Sigmoid colon (tissue), 7 donors: ENCODE data around the gene THSD7B. TPM values are rescaled to one million over a fixed set of nuclear protein-coding genes. Genes with fewer than 3 reads are reported as not detected.

Source experiments
- DNase-seq: peaks from one replicate; pipeline ENCODE4 v3.0.0-alpha.2; 2019
- H3K27ac ChIP-seq, 4 donors: fragments of 200-600 bp; sonication (generic); one replicate each; pipeline ENCODE4 v1.5.1; 2016 to 2019; ENCODE audit warnings: mild to moderate bottlenecking in 1 of 4
- H3K27me3 ChIP-seq, 3 donors: fragments of 200-600 bp; sonication (generic); one replicate each; pipeline ENCODE4 v1.5.1; 2019; ENCODE audit warnings: mild to moderate bottlenecking in 1 of 3
- H3K36me3 ChIP-seq, 4 donors: fragments of 200-600 bp; sonication (generic); one replicate each; pipeline ENCODE4 v1.5.1; 2016 to 2019
- H3K4me1 ChIP-seq, 4 donors: fragments of 200-600 bp; sonication (generic); one replicate each; pipeline ENCODE4 v1.5.1; 2017 to 2019
- H3K4me3 ChIP-seq, 4 donors: fragments of 200-600 bp; sonication (generic); one replicate each; pipeline ENCODE4 v1.5.1; 2017 to 2019; ENCODE audit warnings: mild to moderate bottlenecking in 2 of 4, moderate library complexity in 1 of 4
- H3K9me3 ChIP-seq, 4 donors: fragments of 200-600 bp in 3 of 4; sonication (generic) in 3 of 4; one replicate each; pipeline versions ENCODE4 v1.5.1 to v1.6.1; 2013 to 2019
- EP300 ChIP-seq, 4 donors: sonication (generic); formaldehyde crosslinking; IDR thresholded peaks; one replicate each; pipeline ENCODE4 v1.6.1; 2017; ENCODE audit warnings: antibody characterized with exemption in 4 of 4
- POLR2A ChIP-seq, 2 donors: fragments of 450-650 bp; IDR thresholded peaks; one replicate each; pipeline ENCODE4 v1.6.1; 2016; ENCODE audit warnings: antibody characterized with exemption in 2 of 2, mild to moderate bottlenecking in 2 of 2, moderate library complexity in 2 of 2
- POLR2AphosphoS5 ChIP-seq, 4 donors: sonication (generic); formaldehyde crosslinking; IDR thresholded peaks; one replicate each; pipeline ENCODE4 v1.6.1; 2017; ENCODE audit warnings: antibody characterized with exemption in 4 of 4
- WGBS, 2 donors: extraction: QIAGEN DNeasy Blood & Tissue Kit; methylation state at CpG; one replicate each; pipeline ENCODE4 v1.1.7; 2013; 5-methylcytosine and 5-hydroxymethylcytosine counted together
- intact Hi-C: fragments of 100-400 bp; cut with DNase I; formaldehyde crosslinking; loops from one replicate; pipeline ENCODE4 v1.15.1; 2023
- polyA plus RNA-seq, 3 donors: library from polyadenylated mRNA; stranded (reverse); fragments of 200-250 nt; gene quantifications; one replicate each; pipeline ENCODE4 v1.2.3, GENCODE V29; 2013
- small RNA-seq, 3 donors: library from RNA; depleted of rRNA; stranded (forward); fragments of <200 nt; gene quantifications; one replicate each; pipeline ENCODE3, GENCODE V24; 2016
- total RNA-seq, 4 donors: library from RNA; depleted of rRNA; stranded (reverse); fragments of >200 nt; gene quantifications; one replicate each; pipeline ENCODE4 v1.1.0, GENCODE V29; 2016
- TF ChIP-seq, protein P1 (sequence below), 4 experiments: fragments of 450-650 bp in 3 of 4; fragments of 200-600 bp in 1 of 4; IDR thresholded peaks; one replicate each; pipeline ENCODE4 v1.5.1; 2016 to 2019; ENCODE audit warnings: antibody characterized with exemption in 4 of 4, mild to moderate bottlenecking in 3 of 4, moderate library complexity in 2 of 4
- donor health status: healthy with polysubstance abuse.
- donor health status: Bipolar disorder and iron deficiency.
- donor health status: healthy.

Gene THSD7B
- total and polyA plus RNA-seq, 7 donors, result 0.16 to 0.83 (median 0.27) TPM; not detected in 2

DNA sequence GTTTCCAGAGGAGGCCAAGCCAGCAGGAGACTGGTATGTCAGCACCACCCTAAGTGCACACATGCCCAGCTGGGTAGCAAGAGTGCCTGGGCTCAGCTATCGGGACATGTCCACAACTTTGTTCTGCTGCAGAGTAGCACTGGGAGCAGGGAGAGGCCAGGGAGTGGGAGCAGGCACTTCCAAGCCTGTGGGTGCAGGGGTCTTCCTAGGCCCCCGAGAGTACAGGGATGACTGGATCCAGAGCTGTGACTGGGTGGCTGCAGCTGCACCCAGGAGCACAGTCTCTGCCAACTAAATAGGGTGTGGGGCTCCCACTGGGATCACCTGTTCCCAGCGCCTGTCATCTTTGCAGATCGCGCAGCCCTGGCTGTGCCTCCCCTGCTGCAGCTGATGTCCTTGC lies 943.0 kb downstream of the THSD7B start:
- intact Hi-C loops, result no loop called here
- no peaks in the 10 kb centered on the region for H3K4me1 ChIP-seq
- no peak overlapping the region for H3K27ac ChIP-seq
- TF ChIP-seq POLR2AphosphoS5 (IDR thresholded peaks at IDR 0.05) (no peak), POLR2A (IDR thresholded peaks at IDR 0.05) (no peak), EP300 (IDR thresholded peaks at IDR 0.05) (no peak)
- TF ChIP-seq, protein P1, sequence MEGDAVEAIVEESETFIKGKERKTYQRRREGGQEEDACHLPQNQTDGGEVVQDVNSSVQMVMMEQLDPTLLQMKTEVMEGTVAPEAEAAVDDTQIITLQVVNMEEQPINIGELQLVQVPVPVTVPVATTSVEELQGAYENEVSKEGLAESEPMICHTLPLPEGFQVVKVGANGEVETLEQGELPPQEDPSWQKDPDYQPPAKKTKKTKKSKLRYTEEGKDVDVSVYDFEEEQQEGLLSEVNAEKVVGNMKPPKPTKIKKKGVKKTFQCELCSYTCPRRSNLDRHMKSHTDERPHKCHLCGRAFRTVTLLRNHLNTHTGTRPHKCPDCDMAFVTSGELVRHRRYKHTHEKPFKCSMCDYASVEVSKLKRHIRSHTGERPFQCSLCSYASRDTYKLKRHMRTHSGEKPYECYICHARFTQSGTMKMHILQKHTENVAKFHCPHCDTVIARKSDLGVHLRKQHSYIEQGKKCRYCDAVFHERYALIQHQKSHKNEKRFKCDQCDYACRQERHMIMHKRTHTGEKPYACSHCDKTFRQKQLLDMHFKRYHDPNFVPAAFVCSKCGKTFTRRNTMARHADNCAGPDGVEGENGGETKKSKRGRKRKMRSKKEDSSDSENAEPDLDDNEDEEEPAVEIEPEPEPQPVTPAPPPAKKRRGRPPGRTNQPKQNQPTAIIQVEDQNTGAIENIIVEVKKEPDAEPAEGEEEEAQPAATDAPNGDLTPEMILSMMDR (IDR thresholded peaks at IDR 0.05), result no peak
- no peak overlapping the region for H3K4me3 ChIP-seq
- H3K27me3 ChIP-seq, result no peaks in the 10 kb centered on the region
- DNase-seq, result no peak
- peaks cover 0 to 10% (median 0%) of the 10 kb centered on the region in 4 donors for H3K9me3 ChIP-seq
- 85 to 95% methylated on average over 5 of the region's 5 CpGs for WGBS, 2 donors
- H3K36me3 ChIP-seq, result no peaks in the 10 kb centered on the region

DNA sequence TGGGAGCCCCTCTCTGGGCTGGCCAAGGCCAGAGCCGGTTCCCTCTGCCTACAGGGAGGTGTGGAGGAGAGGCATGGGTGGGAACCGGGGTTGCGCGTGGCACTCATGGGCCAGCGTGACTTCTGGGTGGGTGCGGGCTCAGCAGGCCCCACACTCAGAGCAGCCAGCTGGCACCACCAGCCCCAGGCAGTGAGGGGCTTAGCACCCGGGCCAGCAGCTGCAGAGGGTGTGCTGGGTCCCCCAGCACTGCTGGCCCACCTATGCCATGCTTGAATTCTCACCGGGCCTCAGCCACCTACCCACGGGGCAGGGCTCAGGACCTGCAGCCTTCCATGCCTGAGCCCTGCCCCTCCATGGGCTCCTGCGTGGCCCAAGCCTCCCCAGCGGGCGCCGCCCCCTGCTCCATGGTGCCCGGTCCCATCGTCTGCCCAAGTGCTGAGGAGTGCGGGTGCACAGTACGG lies 950.4 kb downstream of the THSD7B start:
- Histone ChIP-seq H3K27me3 (no peaks in the 10 kb centered on the region), H3K9me3 (peaks cover 0 to 10% (median 0%) of the 10 kb centered on the region in 4 donors), H3K36me3 (no peaks in the 10 kb centered on the region), H3K4me3 (no peak overlapping the region), H3K4me1 (no peaks in the 10 kb centered on the region), H3K27ac (no peak overlapping the region)
- 83 to 92% methylated on average over 17 of the region's 17 CpGs for WGBS, 2 donors
- no peak for DNase-seq
- no peak for TF ChIP-seq POLR2AphosphoS5 (IDR thresholded peaks at IDR 0.05)
- TF ChIP-seq, protein P1 (IDR thresholded peaks at IDR 0.05), result no peak
- TF ChIP-seq EP300 (IDR thresholded peaks at IDR 0.05), result no peak
- no peak for TF ChIP-seq POLR2A (IDR thresholded peaks at IDR 0.05)
- intact Hi-C loops, result no loop called here

DNA sequence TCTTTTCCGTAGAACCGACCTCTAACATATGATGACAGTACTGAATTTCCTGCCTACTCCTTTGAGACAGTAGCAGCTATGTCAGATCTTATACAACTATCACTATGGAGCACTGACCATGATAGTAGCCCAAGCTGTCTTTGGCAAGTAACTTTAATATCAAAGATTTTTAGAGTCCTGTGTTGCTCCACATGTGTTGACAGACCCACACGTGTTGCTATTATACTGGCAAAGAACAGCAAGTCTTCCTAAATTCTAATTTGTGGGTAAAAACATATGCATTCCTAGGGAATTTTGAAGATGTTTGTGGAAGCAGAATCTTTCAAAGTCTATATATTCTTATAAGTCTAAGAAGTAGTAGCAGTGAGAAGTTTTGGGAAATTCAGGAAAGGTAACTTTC lies 953.4 kb downstream of the THSD7B start:
- H3K27ac ChIP-seq, result no peak overlapping the region
- no peak for TF ChIP-seq POLR2AphosphoS5 (IDR thresholded peaks at IDR 0.05)
- TF ChIP-seq, protein P1 (IDR thresholded peaks at IDR 0.05), result no peak
- TF ChIP-seq EP300 (IDR thresholded peaks at IDR 0.05), result no peak
- TF ChIP-seq POLR2A (IDR thresholded peaks at IDR 0.05), result no peak
- no peaks in the 10 kb centered on the region for H3K9me3 ChIP-seq
- no peaks in the 10 kb centered on the region for H3K4me1 ChIP-seq
- no peaks in the 10 kb centered on the region for H3K36me3 ChIP-seq
- intact Hi-C loops, result no loop called here
- no peaks in the 10 kb centered on the region for H3K27me3 ChIP-seq
- no peak overlapping the region for H3K4me3 ChIP-seq
- 91 to 94% methylated on average over 3 of the region's 3 CpGs for WGBS, 2 donors
- no peak for DNase-seq

- no peak overlapping the region for H3K27ac ChIP-seq
- no peak for DNase-seq
- H3K4me3 ChIP-seq, result no peak overlapping the region
- TF ChIP-seq EP300 (IDR thresholded peaks at IDR 0.05), result no peak
- intact Hi-C loops, result no loop called here
- H3K9me3 ChIP-seq, result no peaks in the 10 kb centered on the region
- 96 to 97% methylated on average over 1 of the region's 1 CpG for WGBS, 2 donors
- H3K4me1 ChIP-seq, result no peaks in the 10 kb centered on the region
- H3K27me3 ChIP-seq, result no peaks in the 10 kb centered on the region
- H3K36me3 ChIP-seq, result no peaks in the 10 kb centered on the region
Observed at GRCh38 chr2:137721733-137722132, 956.4 kb downstream of the THSD7B start.

- no peak overlapping the region for H3K27ac ChIP-seq
- H3K9me3 ChIP-seq, result no peaks in the 10 kb centered on the region
- TF ChIP-seq, protein P1 (IDR thresholded peaks at IDR 0.05), result no peak
- TF ChIP-seq POLR2A (IDR thresholded peaks at IDR 0.05) (no peak), POLR2AphosphoS5 (IDR thresholded peaks at IDR 0.05) (no peak), EP300 (IDR thresholded peaks at IDR 0.05) (no peak)
- WGBS, 2 donors, result 65 to 80% methylated on average over 2 of the region's 2 CpGs
- H3K27me3 ChIP-seq, result no peaks in the 10 kb centered on the region
- H3K36me3 ChIP-seq, result no peaks in the 10 kb centered on the region
- DNase-seq, result no peak
- intact Hi-C loops, result no loop called here
- no peaks in the 10 kb centered on the region for H3K4me1 ChIP-seq
- no peak overlapping the region for H3K4me3 ChIP-seq
Observed at GRCh38 chr2:137724912-137725311, 959.6 kb downstream of the THSD7B start.

Small RNA genes within 50 kb of the gene (small RNA-seq; reads per million reads assigned to genes)
- gene RF00019 (0 reads per million in 3 donors), gene RNA5SP105 (0 reads per million in 3 donors)
